ENCODE measurements around the gene KIAA1328. TPM values are rescaled to one million over a fixed set of nuclear protein-coding genes. Genes with fewer than 3 reads are reported as not detected.

Gene KIAA1328
- total RNA-seq, 2 experiments from 2014 or later = 9.8 to 10.7 TPM

- POLR2A ChIA-PET = no interaction called here
- Mint-ChIP-seq H3K4me3 (no peak overlapping the region), H3K27ac (no peak overlapping the region), H3K9me3 (no peaks in the 10 kb centered on the region), H3K36me3 (no peaks in the 10 kb centered on the region), H3K27me3 (peaks cover 33% of the 10 kb centered on the region), H3K4me1 (no peaks in the 10 kb centered on the region)
- DNase-seq (no peak), ATAC-seq (ENCODE audit: low read depth) (no peak)
These were observed 429.9 kb downstream of the KIAA1328 start for GRCh38 chr18:37258819-37259218.

- no peak for DNase-seq
- Mint-ChIP-seq H3K27me3 (peaks cover 30% of the 10 kb centered on the region), H3K36me3 (no peaks in the 10 kb centered on the region), H3K27ac (no peak overlapping the region), H3K9me3 (no peaks in the 10 kb centered on the region), H3K4me1 (no peaks in the 10 kb centered on the region), H3K4me3 (no peak overlapping the region)
- ATAC-seq (ENCODE audit: low read depth) = no peak
- POLR2A ChIA-PET = no interaction called here
These were observed 430.8 kb downstream of the KIAA1328 start for GRCh38 chr18:37259711-37260110.

- no peaks in the 10 kb centered on the region for H3K4me1 Mint-ChIP-seq
These were observed 431.6 kb downstream of the KIAA1328 start for GRCh38 chr18:37260367-37261093.

GRCh38 chr18:37261246-37261840 is 432.4 kb downstream of the KIAA1328 start:
- no peaks in the 10 kb centered on the region for H3K9me3 Mint-ChIP-seq
- peaks cover 16% of the 10 kb centered on the region for H3K27me3 Mint-ChIP-seq
- no peak overlapping the region for H3K27ac Mint-ChIP-seq
- ATAC-seq (ENCODE audit: low read depth) = no peak
- H3K4me3 Mint-ChIP-seq = no peak overlapping the region
- POLR2A ChIA-PET = no interaction called here
- no peak for DNase-seq
- H3K4me1 Mint-ChIP-seq = no peaks in the 10 kb centered on the region
- H3K36me3 Mint-ChIP-seq = no peaks in the 10 kb centered on the region

More at GRCh38 chr18:37260367-37261093, 431.6 kb downstream of the KIAA1328 start:
- no peak overlapping the region for H3K27ac Mint-ChIP-seq
- peaks cover 22% of the 10 kb centered on the region for H3K27me3 Mint-ChIP-seq
- DNase-seq = no peak
- POLR2A ChIA-PET = no interaction called here
- no peak overlapping the region for H3K4me3 Mint-ChIP-seq
- H3K9me3 Mint-ChIP-seq = no peaks in the 10 kb centered on the region
- no peaks in the 10 kb centered on the region for H3K36me3 Mint-ChIP-seq
- ATAC-seq (ENCODE audit: low read depth) = no peak

- H3K9me3 Mint-ChIP-seq = no peaks in the 10 kb centered on the region
- DNase-seq = no peak
- H3K36me3 Mint-ChIP-seq = no peaks in the 10 kb centered on the region
- peaks cover 15% of the 10 kb centered on the region for H3K27me3 Mint-ChIP-seq
- H3K4me3 Mint-ChIP-seq = no peak overlapping the region
- no peaks in the 10 kb centered on the region for H3K4me1 Mint-ChIP-seq
- ATAC-seq (ENCODE audit: low read depth) = no peak
- no peak overlapping the region for H3K27ac Mint-ChIP-seq
- POLR2A ChIA-PET = no interaction called here
These were observed 433.1 kb downstream of the KIAA1328 start for GRCh38 chr18:37261988-37262387.

GRCh38 chr18:37264956-37265355 is 436.0 kb downstream of the KIAA1328 start:
- Mint-ChIP-seq H3K27ac (no peak overlapping the region), H3K9me3 (no peaks in the 10 kb centered on the region), H3K4me3 (no peak overlapping the region), H3K36me3 (no peaks in the 10 kb centered on the region), H3K4me1 (no peaks in the 10 kb centered on the region), H3K27me3 (peaks cover 2% of the 10 kb centered on the region)
- no peak for DNase-seq
- ATAC-seq (ENCODE audit: low read depth) = no peak
- POLR2A ChIA-PET = no interaction called here

- no peak for DNase-seq
- POLR2A ChIA-PET = no interaction called here
- Mint-ChIP-seq H3K27ac (no peak overlapping the region), H3K4me3 (no peak overlapping the region), H3K4me1 (no peaks in the 10 kb centered on the region), H3K9me3 (no peaks in the 10 kb centered on the region), H3K36me3 (no peaks in the 10 kb centered on the region), H3K27me3 (peaks cover 2% of the 10 kb centered on the region)
- ATAC-seq (ENCODE audit: low read depth) = no peak
These were observed 436.5 kb downstream of the KIAA1328 start for GRCh38 chr18:37265382-37265781.

- ATAC-seq (ENCODE audit: low read depth) = no peak
- Mint-ChIP-seq H3K4me1 (no peaks in the 10 kb centered on the region), H3K9me3 (no peaks in the 10 kb centered on the region), H3K27me3 (no peaks in the 10 kb centered on the region), H3K36me3 (no peaks in the 10 kb centered on the region), H3K27ac (no peak overlapping the region), H3K4me3 (no peak overlapping the region)
- POLR2A ChIA-PET = no interaction called here
- no peak for DNase-seq
These were observed 437.4 kb downstream of the KIAA1328 start for GRCh38 chr18:37266290-37266689.

- peak; percentile 51 for DNase-seq
- ATAC-seq (ENCODE audit: low read depth) = no peak
- peaks cover 6% of the 10 kb centered on the region for H3K27me3 Mint-ChIP-seq
- no peaks in the 10 kb centered on the region for H3K4me1 Mint-ChIP-seq
- POLR2A ChIA-PET = no interaction called here
- H3K36me3 Mint-ChIP-seq = no peaks in the 10 kb centered on the region
- H3K27ac Mint-ChIP-seq = no peak overlapping the region
- H3K9me3 Mint-ChIP-seq = no peaks in the 10 kb centered on the region
- H3K4me3 Mint-ChIP-seq = no peak overlapping the region
These were observed 441.2 kb downstream of the KIAA1328 start for GRCh38 chr18:37270038-37270665.

- H3K4me1 Mint-ChIP-seq = no peaks in the 10 kb centered on the region
- H3K27ac Mint-ChIP-seq = no peak overlapping the region
- H3K36me3 Mint-ChIP-seq = no peaks in the 10 kb centered on the region
- ATAC-seq (ENCODE audit: low read depth) (no peak), DNase-seq (no peak)
- H3K4me3 Mint-ChIP-seq = no peak overlapping the region
- H3K9me3 Mint-ChIP-seq = peaks cover 2% of the 10 kb centered on the region
- H3K27me3 Mint-ChIP-seq = peaks cover 9% of the 10 kb centered on the region
- POLR2A ChIA-PET = no interaction called here
These were observed 441.7 kb downstream of the KIAA1328 start for GRCh38 chr18:37270666-37271052.

- H3K27ac Mint-ChIP-seq = no peak overlapping the region
- no peak overlapping the region for H3K4me3 Mint-ChIP-seq
- POLR2A ChIA-PET = no interaction called here
- no peaks in the 10 kb centered on the region for H3K36me3 Mint-ChIP-seq
- ATAC-seq (ENCODE audit: low read depth) = no peak
- H3K27me3 Mint-ChIP-seq = peaks cover 17% of the 10 kb centered on the region
- peaks cover 3% of the 10 kb centered on the region for H3K9me3 Mint-ChIP-seq
- no peak for DNase-seq
- H3K4me1 Mint-ChIP-seq = no peaks in the 10 kb centered on the region
These were observed 443.3 kb downstream of the KIAA1328 start for GRCh38 chr18:37272226-37272625.

- ATAC-seq (ENCODE audit: low read depth) (no peak), DNase-seq (no peak)
- no peaks in the 10 kb centered on the region for H3K4me1 Mint-ChIP-seq
- no peak overlapping the region for H3K4me3 Mint-ChIP-seq
- no peaks in the 10 kb centered on the region for H3K36me3 Mint-ChIP-seq
- no peak overlapping the region for H3K27ac Mint-ChIP-seq
- POLR2A ChIA-PET = no interaction called here
- H3K9me3 Mint-ChIP-seq = peaks cover 3% of the 10 kb centered on the region
- H3K27me3 Mint-ChIP-seq = peaks cover 21% of the 10 kb centered on the region
These were observed 443.9 kb downstream of the KIAA1328 start for GRCh38 chr18:37272841-37273240.

- Mint-ChIP-seq H3K27me3 (peaks cover 21% of the 10 kb centered on the region), H3K27ac (no peak overlapping the region), H3K4me1 (no peaks in the 10 kb centered on the region), H3K36me3 (no peaks in the 10 kb centered on the region), H3K4me3 (no peak overlapping the region), H3K9me3 (peaks cover 3% of the 10 kb centered on the region)
- ATAC-seq (ENCODE audit: low read depth) (no peak), DNase-seq (no peak)
- POLR2A ChIA-PET = no interaction called here
These were observed 445.6 kb downstream of the KIAA1328 start for GRCh38 chr18:37274309-37275236.

Measured in activated naive CD8-positive, alpha-beta T cell treated with anti-CD3 and anti-CD28 coated beads, Interleukin-2, amount 10 ng/mL, durations not matched to agents 7 days and 5 days (primary cell).